HG03097 (cell line): ENCODE results near the gene LCN15.
A peak's percentile ranks its signal among the peaks of the same experiment; 100 is the strongest.
"Not testable (repeated sequence)": the region's sequence is repeated elsewhere in the genome, so short reads cannot be mapped to it uniquely, and the experiment has no call there.

ENCODE experiments used
- ATAC-seq: cut with Tn5 transposase; IDR thresholded peaks from one replicate; pipeline ENCODE4 v1.9.1; 2021; ENCODE audit not compliant: unreplicated experiment, low FRiP score

Gene LCN15

DNA sequence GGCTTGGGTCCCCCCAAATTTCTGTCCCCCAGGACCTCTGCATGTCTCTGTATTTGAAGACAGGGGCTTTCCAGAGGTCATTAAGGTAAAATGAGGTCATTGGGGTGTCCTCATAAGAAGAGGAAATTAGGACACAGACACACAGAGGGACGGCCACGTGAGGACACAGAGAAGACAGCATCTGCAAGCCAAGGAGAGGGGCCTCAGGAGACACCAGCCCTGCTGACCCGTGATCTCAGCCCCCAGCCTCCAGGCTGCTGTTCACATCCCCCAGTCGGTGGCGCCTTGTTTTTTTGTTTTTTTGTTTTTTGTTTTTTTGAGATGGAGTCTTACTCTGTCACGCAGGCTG, 30.7 kb upstream of the LCN15 start:
- ATAC-seq, result no peak

DNA sequence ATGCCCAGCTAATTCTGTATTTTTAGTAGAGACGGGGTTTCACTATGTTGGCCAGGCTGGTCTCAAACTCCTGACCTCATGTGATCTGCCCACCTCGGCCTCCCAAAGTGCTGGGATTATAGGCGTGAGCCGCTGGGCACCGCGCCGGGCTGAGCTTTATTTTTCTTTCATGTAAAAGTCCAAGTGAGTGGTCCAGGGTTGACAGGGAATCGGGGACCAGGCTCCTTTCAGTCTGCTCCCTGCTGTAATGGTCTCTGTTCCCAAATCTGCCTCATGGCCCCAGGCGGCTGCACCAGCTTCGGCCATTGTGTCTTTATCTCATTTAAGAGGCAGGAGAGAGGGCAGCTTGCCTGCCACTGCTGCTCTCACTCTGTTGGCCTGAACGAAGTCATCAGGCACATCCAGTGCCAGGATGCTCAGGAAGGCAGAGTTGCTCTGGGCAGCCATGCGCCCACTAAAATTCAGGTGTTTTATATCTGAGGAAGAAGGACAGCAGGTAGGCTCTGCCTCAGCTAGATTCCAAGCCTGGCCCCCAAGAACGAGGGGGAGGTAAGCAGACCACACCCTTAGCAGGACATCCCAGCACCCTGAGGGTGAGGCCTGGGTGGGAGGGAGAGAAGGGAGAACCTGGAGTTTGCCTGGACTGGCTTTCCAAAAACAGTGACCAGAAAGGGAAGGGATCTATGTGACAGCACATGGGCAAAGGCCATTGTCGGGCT, 30.1 kb upstream of the LCN15 start:
- ATAC-seq, result no peak

DNA sequence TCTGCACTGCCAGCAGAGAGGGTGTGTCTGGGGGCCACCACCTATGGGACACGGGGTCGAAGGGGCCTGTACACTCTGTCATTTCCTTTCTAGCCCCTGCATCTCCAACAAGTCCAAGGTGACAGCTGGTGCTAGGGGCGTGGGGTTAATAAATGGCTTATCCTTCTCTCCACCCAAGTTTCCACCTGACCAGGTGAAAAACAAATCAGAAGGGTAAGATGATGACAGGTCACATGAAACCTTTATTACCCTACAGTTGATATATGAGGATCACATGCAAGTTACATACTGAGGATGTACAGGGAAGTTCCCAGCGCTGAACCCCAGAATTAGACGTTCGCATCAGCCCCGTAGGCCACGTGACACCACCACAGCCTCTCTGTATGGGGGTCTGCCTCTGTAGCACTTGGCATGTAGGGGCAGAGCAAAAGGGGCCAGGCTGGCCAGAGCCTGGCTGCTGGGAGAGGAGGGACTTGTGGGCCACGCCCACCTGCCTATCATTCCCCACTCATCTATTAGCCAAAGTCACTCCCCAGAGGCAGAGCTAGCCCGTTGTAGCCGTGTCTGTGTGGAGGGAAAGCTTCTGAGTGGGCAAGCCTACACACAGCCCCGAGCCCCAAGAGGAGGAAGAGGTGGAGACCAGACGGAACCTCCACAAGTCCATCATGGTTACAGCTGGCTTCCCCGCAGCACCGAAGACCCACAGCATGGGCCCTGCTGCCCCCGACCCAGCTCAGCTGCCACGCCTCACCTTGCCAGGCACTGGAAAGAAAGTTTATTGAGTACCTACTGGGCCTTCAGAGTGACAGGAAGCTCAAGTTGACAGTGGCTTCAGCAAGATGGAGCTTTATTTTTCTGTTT, 29.0 kb upstream of the LCN15 start:
- no peak for ATAC-seq

DNA sequence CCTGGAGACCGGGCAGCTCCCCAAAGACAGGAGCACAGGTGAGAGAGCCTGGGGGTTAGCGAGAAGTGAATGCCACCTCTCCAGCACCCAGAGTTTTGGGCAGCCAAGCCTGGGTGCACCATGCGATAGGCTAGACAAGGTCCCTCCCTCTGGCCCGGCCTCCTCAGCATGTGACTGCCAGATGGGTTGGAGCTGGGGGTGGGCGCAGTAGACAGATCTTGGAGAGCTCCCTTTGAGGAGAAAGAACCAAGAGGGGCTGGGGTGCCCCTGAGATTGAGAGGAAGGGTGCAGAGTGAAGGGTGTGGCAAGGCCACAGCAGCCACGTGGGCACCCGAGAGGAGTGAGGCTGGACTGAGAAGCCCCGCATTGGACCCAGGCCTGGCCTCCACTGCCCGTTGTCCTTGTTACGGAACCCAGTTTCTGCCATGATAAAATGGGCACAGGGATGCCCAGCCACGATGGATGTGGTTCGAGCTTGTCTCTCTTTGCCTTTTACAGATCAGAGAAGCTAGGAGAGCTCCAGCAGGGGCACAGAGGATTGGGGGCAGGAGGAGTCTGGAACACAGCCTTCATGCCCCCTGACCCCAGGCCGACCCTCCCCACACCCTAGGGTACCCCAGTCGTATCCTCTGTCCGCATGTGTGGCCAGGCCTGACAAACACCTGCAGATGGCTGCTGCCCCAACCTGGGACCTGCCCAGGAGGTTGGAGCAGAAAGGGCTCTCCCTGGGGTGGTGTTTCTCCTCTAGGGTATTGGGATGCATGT, 28.2 kb upstream of the LCN15 start:
- ATAC-seq, result no peak

DNA sequence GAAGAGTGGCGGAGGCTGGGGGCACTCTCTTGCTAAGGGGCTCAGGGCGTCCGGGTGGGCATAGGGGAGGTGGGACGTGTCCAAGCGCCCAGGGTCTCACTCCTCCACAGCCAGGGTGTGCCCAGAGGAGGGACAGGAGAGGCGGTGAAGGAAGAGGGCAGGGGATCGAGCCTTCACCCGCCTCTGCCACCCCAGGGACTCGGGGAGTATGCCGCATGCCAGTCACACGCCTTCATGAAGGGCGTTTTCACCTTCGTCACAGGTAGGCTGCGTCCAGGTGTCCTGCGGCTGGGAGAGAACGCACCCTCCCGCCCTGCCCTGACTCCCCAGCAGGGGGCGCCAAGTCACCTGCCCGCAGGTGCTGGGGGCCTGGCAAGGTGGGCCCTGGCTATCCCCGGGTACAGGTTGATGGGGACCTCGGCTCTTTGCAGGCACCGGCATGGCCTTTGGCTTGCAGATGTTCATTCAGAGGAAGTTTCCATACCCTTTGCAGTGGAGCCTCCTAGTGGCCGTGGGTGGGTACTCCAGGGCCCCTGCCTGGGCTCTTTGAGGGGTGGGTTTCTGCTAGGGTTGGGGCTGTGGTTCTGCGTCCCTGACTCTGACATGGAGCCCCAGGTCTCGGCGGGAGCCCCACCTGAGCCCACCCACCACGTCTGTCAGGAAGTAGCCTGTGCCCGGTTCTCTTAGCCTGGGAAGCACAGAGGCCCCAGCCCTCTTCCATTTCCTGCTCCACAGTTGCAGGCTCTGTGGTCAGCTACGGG, 27.4 kb upstream of the LCN15 start:
- no peak for ATAC-seq

DNA sequence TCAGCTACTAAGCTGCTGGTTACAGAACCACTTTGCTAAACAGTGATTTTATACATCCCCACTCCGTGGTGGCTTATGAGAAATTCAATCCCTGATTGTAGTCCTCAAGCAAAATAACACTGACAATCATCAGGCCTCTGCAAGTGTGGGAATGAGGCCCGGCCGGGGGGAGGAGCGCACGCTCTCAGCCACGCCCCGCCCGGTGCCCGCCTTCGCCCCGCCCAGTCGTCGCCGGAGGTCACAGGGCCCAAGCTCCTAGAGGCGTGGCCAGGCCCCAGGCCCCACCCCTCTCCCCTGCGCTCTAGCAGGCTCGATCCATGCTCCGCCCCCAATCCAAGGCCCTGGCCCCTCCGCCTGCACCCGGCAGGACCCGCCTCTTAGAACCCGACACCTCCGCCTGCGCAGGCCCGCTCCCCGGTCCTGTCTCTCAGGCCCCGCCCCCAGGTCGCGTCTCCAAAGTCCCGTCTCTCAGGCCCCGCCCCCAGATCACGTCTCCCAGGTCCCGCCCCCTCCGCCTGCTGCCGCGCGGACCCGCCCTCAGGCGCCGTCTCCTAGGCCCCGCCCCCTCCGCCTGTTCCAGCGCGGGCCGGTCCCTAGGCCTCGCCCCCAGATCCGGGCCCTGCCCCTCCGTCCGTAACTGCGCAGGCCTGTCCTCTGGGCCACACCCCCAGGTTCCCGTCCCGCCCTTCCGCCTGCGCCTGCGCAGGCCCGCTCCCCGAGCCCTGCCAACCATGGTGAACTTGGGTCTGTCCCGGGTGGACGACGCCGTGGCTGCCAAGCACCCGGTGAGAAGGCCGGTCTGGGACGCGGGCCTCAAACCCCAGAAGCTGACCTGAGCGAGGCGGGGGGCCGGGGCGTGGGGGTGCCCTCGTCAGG, 26.6 kb upstream of the LCN15 start, which contains the start of gene TMEM141:
Gene TMEM141, plus strand, starts transcription at position 705 of the 876 bp plus-strand sequence. Its CDS starts 27 bp downstream, at position 732.
- ATAC-seq, result peak; percentile 82

DNA sequence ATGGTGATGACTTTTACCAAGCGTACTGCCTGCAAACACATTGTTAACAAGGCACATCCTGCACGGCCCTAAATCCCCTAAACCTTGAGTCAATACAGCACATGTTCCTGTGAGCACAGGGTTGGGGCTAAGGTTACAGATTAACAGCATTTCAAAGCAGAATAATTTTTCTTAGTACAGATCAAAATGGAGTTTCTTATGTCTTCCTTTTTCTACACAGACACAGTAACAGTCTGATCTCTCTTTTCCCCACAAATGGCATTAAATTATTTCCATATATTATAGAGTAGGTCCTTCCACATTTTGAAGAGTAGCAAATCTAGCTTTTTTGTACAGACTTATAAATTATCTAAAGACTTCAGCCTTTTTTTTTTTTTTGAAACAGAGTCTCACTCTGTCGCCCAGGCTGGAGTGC, 25.2 kb upstream of the LCN15 start:
- no peak for ATAC-seq

DNA sequence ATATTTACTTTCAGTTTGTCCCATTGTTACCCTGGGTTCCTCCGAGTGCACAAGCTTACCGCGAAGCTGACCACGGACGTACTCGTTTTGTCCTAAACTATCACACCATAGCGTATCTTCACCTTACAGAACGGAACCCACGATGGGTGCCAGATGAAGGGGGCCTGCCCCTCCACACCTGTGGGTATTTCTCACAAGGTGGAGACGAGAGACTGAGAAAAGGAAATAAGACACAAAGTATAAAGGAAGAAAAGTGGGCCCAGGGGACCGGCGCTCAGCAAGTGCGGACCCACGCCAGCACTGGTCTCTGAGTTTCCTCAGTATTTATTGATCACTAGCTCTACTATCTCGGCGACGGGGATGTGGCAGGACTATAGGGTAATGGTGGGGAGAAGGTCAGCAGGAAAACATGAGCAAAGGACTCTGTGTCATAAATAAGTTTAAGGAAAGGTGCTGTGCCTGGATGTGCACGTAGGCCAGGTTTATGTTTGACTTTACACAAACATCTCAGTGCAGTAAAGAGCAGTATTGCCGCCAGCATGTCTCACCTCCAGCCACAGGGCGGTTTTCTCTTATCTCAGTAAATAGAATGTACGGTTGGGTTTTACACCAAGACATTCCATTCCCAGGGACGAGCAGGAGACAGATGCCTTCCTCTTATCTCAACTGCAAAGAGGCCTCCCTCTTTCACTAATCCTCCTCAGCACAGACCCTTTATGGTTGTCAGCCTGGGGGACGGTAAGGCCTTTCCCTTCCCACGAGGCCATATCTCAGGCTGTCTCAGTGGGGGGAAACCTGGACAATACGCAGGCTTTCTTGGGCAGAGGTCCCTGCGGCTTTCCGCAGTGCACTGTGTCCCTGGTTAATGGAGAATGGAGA, 24.6 kb upstream of the LCN15 start:
- ATAC-seq, result not testable (repeated sequence)

DNA sequence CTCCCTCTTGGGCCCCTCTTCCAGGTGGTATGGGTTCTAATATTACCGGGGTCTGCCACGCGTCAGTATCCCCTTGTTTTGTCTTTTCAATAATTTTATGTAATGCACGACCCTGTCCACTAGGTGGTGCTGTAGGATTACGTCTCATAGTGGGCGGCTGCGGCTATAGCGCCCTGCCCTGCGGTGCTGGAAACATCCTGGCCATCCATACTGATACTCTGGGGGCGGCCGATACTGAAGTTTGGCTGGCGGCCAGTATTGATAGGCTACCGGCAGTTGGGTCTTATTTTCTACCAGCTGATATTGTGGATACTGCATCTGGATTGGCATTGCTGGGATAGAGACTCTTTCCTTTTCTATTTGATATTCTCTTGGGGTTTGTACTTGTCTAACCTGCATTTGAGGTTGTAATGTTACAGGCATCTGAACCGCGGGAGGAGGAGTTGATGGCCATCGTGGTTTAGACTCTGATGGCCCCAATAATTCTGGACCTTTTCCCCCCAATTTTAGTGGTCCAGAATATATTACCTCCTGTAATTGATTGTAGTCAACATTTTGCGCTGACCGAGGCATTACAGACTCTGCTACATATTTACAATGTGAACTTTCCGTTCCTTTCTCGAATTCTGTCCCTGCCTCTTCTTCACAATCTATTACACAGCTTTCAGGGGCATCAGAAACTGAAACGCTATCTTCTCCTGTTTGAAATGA, 23.5 kb upstream of the LCN15 start:
- ATAC-seq, result no peak

DNA sequence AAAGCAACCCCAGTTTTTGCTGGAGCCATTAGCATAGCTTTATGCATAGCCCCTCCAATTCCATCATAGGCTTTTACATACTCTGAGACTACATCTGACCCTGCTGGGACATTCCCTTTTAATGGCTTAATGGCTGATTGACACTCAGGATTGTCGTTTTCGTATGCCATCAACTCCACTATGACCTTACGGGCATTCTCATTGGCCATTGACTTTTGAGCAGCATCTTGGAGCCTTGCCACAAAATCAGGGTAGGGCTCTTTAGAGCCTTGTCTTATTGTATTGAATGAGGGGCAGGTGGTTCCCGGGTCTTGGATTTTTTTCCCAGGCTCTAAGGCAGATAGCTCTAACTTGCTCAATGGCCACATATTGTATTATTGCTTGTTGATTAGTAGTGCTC, 22.7 kb upstream of the LCN15 start:
- ATAC-seq, result not testable (repeated sequence)

DNA sequence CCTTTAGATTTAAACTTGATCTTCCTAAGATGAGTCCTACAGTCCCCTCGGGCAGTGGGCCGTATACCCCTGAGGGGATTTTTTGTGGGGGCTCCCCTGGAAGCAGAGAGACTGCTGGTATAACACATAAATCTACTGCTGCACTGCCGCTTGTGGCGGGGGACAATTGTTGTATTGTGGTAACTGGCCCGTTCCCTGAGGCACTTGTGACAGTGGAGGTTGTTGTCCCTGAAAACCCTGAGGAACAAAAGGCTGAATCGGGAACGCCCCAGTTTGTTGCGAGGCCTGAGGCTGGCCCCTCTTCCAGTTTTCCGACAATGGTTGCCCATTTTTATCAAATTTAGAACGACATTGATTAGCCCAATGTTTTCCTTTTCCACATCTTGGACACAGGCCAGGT, 22.1 kb upstream of the LCN15 start:
- ATAC-seq, result no peak

DNA sequence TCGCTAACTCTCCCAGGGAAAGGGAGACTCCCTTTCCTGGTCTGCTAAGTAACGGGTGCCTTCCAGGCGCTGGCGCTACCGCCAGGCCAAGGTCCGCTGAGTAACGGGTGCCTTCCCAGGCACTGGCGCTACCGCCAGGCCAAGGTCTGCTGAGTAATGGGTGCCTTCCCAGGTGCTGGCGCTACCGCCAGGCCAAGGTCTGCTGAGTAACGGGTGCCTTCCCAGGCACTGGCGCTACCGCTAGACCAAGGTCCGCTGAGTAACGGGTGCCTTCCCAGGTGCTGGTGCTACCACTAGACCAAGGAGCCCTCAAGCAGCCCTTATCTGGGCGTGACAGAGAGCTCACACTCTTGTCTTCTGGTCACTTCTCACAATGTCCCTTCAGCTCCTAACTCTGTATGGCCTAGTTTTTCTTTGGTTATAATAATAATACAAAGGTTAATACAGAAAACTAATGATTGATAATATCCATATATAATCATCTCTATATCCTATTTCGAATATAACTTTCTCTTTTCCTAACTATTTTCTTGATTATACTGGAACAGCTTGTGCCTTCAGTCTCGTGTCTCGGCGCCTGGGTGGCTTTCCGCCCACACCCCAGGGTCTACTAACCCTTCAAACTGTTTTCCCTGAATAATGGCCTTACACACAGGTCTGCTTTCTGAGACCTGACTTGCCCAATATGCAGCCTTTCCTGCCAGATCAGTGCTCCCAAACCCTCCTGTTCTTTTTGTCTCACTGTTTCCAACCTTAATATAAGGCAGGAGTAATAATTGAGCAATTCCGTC, 21.4 kb upstream of the LCN15 start:
- ATAC-seq, result not testable (repeated sequence)

DNA sequence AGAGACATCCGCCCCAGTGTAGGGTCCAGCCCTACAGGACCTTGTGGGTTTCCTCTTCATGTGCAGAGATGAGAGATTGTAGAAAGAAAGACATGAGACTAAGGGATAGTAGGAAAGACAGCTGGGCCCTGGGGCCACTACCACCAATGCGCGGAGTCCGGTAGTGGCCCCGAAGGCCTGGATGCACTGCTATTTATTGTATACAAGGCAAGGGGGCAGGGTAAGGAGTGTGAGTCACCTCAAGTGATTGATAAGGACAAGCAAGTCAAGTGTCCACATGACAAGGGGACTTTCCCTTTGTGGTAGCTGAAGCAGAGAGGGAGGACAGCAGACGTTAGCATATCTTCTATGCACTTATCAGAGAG, 20.7 kb upstream of the LCN15 start:
- no peak for ATAC-seq

DNA sequence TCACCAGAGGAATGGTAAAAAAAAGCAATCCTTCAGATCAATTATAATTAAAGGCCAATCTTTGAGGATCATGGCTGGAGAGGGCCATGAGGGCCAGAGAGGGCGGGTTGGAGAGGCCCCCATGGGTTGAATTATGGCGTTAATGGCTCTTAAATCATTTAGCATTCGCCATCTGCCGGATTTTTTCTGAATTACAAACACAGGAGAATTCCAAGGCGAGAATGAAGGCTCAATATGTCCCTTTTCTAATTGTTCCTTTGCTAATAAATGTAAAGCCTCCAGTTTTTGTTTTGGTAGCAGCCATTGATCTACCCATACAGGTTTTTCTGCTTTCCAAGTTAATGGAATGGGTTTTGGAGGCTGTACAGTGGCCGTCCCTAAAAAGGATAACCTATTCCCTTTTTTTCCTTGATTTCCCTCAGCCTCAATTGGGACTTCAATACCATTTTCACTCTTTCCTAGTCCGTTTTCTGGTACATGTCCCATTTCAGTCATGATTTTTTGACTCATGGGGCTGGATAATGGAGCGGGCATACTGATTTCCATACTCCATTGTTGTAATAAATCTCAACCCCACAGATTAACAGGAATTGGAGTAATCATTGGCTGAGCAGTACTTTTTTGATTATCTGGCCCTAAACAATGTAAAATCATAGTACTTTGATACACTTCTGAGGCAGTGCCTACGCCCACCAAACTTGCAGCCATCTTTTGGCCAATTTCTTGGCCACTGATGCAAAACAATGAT, 20.1 kb upstream of the LCN15 start:
- no peak for ATAC-seq

DNA sequence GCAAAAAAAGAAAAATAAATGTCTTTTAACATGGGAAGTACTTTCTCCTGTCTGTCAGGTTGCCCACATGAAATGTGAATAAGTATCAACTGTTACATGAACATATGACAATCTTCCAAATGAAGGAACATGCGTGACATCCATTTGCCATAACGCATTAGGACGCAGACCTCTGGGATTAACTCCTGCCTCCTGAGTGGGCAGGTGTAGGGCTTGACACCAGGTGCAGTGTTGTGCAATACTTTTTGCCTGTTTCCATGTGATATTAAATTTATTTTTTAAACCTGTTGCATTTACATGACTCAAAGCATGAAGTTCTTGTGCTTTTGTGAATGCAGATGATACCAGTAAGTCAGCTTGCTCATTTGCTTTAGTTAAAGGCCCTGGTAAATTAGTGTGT, 18.1 kb upstream of the LCN15 start:
- ATAC-seq, result no peak

DNA sequence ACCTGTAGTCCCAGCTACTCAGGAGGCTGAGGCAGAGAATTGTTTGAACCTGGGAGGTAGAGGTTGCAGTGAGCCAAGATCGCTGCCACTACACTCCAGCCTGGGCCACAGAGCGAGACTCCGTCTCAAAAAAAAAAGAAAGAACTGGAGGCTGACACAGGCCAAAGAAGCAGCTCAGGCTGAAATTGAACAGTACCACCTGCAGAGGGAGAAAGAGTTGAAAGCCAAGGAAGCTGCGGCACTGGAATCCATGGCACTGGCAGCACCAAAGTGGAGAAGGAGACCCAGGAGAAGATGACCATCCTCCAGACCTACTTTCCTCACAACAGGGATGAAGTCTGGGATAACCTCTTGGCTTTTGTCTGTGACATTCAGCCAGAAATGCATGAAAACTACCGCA, 15.5 kb upstream of the LCN15 start:
- no peak for ATAC-seq

DNA sequence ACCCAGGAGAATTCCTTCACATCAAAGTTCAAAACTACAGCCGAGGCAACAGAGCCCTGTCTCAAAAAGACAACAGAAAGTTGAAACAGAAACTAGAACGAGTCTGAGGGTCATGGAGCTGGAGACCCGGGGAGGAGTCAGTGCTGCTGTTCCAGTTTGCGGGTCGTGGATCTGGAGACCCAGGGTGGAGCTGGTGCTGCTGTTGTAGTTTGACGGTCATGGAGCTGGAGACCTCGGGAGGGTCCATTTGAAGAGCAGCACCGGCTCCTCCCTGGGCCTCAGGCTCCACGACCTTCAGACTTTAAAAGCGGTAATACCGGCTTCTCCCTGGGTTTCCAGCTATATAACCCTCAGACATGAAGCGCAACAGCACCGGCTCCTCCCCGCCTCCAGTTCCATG, 13.0 kb upstream of the LCN15 start:
- no peak for ATAC-seq
